H9 (cell line): Measurements from ENCODE around the gene SLC2A9. TPM values are rescaled to one million over a fixed set of nuclear protein-coding genes. Genes with fewer than 3 reads are reported as not detected.

Experiments used
- DNase-seq: peaks from one replicate; pipeline ENCODE4 v3.0.0-alpha.2; 2017
- H2AFZ ChIP-seq: one replicate; pipeline ENCODE4 v1.6.1; 2013; ENCODE audit warnings: mild to moderate bottlenecking, low read length, control low read depth, moderate library complexity
- H2AK5ac ChIP-seq: 2 replicates; pipeline ENCODE4 v1.6.1; 2013; ENCODE audit warnings: low read length, control low read depth, mixed read lengths; ENCODE audit not compliant: insufficient read length
- H2BK120ac ChIP-seq: one replicate; pipeline ENCODE4 v1.6.1; 2013; ENCODE audit warnings: low read depth, mild to moderate bottlenecking, low read length, control low read depth, inconsistent platforms; ENCODE audit not compliant: poor library complexity, severe bottlenecking
- H2BK12ac ChIP-seq: 2 replicates; pipeline ENCODE4 v1.6.1; 2013; ENCODE audit warnings: low read length, control low read depth, mixed read lengths, low read depth; ENCODE audit not compliant: insufficient read length
- H2BK15ac ChIP-seq: 2 replicates; pipeline ENCODE4 v1.6.1; 2013; ENCODE audit warnings: low read depth, low read length, control low read depth
- H2BK20ac ChIP-seq: one replicate; pipeline ENCODE4 v1.6.1; 2013; ENCODE audit warnings: low read depth, mild to moderate bottlenecking, low read length, control low read depth, inconsistent platforms; ENCODE audit not compliant: poor library complexity, severe bottlenecking
- H2BK5ac ChIP-seq: 2 replicates; pipeline ENCODE4 v1.6.1; 2013; ENCODE audit warnings: low read length, control low read depth, mixed read lengths; ENCODE audit not compliant: insufficient read length
- H3K14ac ChIP-seq: 2 replicates; pipeline ENCODE4 v1.6.1; 2013; ENCODE audit warnings: low read length, control low read depth; ENCODE audit not compliant: insufficient read depth
- H3K18ac ChIP-seq: 2 replicates; pipeline ENCODE4 v1.6.1; 2013; ENCODE audit warnings: low read depth, mild to moderate bottlenecking, mixed read lengths, low read length, control low read depth; ENCODE audit not compliant: insufficient read length
- H3K23ac ChIP-seq: 2 replicates; pipeline ENCODE4 v1.6.1; 2013; ENCODE audit warnings: low read length, control low read depth, mixed read lengths, low read depth; ENCODE audit not compliant: insufficient read length
- H3K23me2 ChIP-seq: 2 replicates; pipeline ENCODE4 v1.6.1; 2013; ENCODE audit warnings: low read depth, mild to moderate bottlenecking, mixed read lengths, low read length, control low read depth; ENCODE audit not compliant: insufficient read length, poor library complexity, severe bottlenecking
- H3K27ac ChIP-seq: 2 replicates; pipeline ENCODE4 v1.5.1; 2013; ENCODE audit warnings: low read length, control low read depth, mixed read lengths, low read depth; ENCODE audit not compliant: insufficient read length
- H3K27me3 ChIP-seq: 2 replicates; pipeline ENCODE4 v1.6.1; 2013; ENCODE audit warnings: low read length, control low read depth, inconsistent platforms; ENCODE audit not compliant: insufficient read depth
- H3K4ac ChIP-seq: 2 replicates; pipeline ENCODE4 v1.6.1; 2013; ENCODE audit warnings: low read depth, mild to moderate bottlenecking, control low read depth, inconsistent platforms, low read length, moderate library complexity
- H3K4me1 ChIP-seq: 2 replicates; pipeline ENCODE4 v1.6.1; 2013; ENCODE audit warnings: low read length, control low read depth, inconsistent platforms; ENCODE audit not compliant: insufficient read depth
- H3K4me2 ChIP-seq: 2 replicates; pipeline ENCODE4 v1.6.1; 2013; ENCODE audit warnings: low read length, control low read depth, mixed read lengths; ENCODE audit not compliant: insufficient read length, insufficient read depth
- H3K56ac ChIP-seq: 2 replicates; pipeline ENCODE4 v1.6.1; 2013; ENCODE audit warnings: low read depth, mild to moderate bottlenecking, mixed read lengths, low read length, control low read depth; ENCODE audit not compliant: insufficient read length
- H3K79me1 ChIP-seq: 2 replicates; pipeline ENCODE4 v1.6.1; 2013; ENCODE audit warnings: low read depth, mild to moderate bottlenecking, moderate library complexity, low read length, control low read depth, inconsistent platforms; ENCODE audit not compliant: insufficient read depth, poor library complexity, severe bottlenecking
- H3K79me2 ChIP-seq: 2 replicates; pipeline ENCODE4 v1.6.1; 2013; ENCODE audit warnings: low read length, control low read depth, inconsistent platforms; ENCODE audit not compliant: insufficient read depth
- H3K9ac ChIP-seq: 2 replicates; pipeline ENCODE4 v1.6.1; 2013; ENCODE audit warnings: low read length, control low read depth, mixed read lengths; ENCODE audit not compliant: insufficient read length; ENCODE audit errors: extremely low read depth
- H3K9me3 ChIP-seq: one replicate; pipeline ENCODE4 v1.6.1; 2013; ENCODE audit warnings: low read depth, low read length, inconsistent platforms; ENCODE audit not compliant: control insufficient read depth
- H3T11ph ChIP-seq: one replicate; pipeline ENCODE4 v1.6.1; 2013; ENCODE audit warnings: mild to moderate bottlenecking, low read length, control low read depth, inconsistent platforms
- H4K20me1 ChIP-seq: one replicate; pipeline ENCODE4 v1.6.1; 2013; ENCODE audit not compliant: control insufficient read depth, insufficient read length, insufficient read depth
- H4K5ac ChIP-seq: 2 replicates; pipeline ENCODE4 v1.6.1; 2013; ENCODE audit warnings: low read depth, mild to moderate bottlenecking, mixed read lengths, low read length, control low read depth; ENCODE audit not compliant: insufficient read length
- H4K8ac ChIP-seq: replicated peaks from 2 replicates; pipeline ENCODE4 v1.6.1; 2013; ENCODE audit warnings: low read length, control low read depth, mixed read lengths, low read depth; ENCODE audit not compliant: insufficient read length
- H4K91ac ChIP-seq: 2 replicates; pipeline ENCODE4 v1.6.1; 2013; ENCODE audit warnings: low read depth, mild to moderate bottlenecking, moderate library complexity, mixed read lengths, low read length, control low read depth; ENCODE audit not compliant: insufficient read length
- H3K27ac Mint-ChIP-seq, 3 experiments: 2 replicates in 2 of 3; 3 replicates in 1 of 3; pipeline ENCODE4 v1.8.0; 2020 to 2021; ENCODE audit warnings: mixed read lengths in 3 of 3, mild to moderate bottlenecking in 1 of 3, moderate library complexity in 1 of 3
- H3K27me3 Mint-ChIP-seq: 2 replicates; pipeline ENCODE4 v1.8.0; 2021; ENCODE audit warnings: low read depth, mild to moderate bottlenecking, moderate library complexity, mixed read lengths
- H3K36me3 Mint-ChIP-seq, 3 experiments: 2 replicates in 2 of 3; 3 replicates in 1 of 3; pipeline ENCODE4 v1.8.0; 2020 to 2021; ENCODE audit warnings: low read depth in 3 of 3, mixed read lengths in 3 of 3; ENCODE audit not compliant: insufficient read depth in 1 of 3
- H3K4me1 Mint-ChIP-seq, 2 experiments: 2 replicates each; pipeline ENCODE4 v1.8.0; 2020; ENCODE audit warnings: mixed read lengths in 2 of 2
- H3K4me3 Mint-ChIP-seq, 2 experiments: 2 replicates in 1 of 2; 3 replicates in 1 of 2; pipeline ENCODE4 v1.8.0; 2020 to 2021; ENCODE audit warnings: mild to moderate bottlenecking in 2 of 2, mixed read lengths in 2 of 2, moderate library complexity in 1 of 2
- H3K9me3 Mint-ChIP-seq, 2 experiments: 2 replicates in 1 of 2; 3 replicates in 1 of 2; pipeline ENCODE4 v1.8.0; 2020; ENCODE audit warnings: mild to moderate bottlenecking in 2 of 2, mixed read lengths in 2 of 2, moderate library complexity in 1 of 2
- WGBS: extraction: QIAGEN DNeasy Blood & Tissue Kit; methylation state at CpG from one replicate; pipeline ENCODE4 v1.1.7; 2013; ENCODE audit warnings: missing lambda C conversion rate, low lambda C conversion rate, mixed read lengths; ENCODE audit not compliant: insufficient read length; ENCODE audit errors: extremely low coverage; 5-methylcytosine and 5-hydroxymethylcytosine counted together
- total RNA-seq: library from RNA; stranded (reverse); gene quantifications from 2 replicates; pipeline ENCODE4 v1.2.1, GENCODE V29; 2021
- TF ChIP-seq, protein P1 (sequence below): fragments of 200-600 bp; sonication (generic); conservative IDR thresholded peaks from 3 replicates; pipeline ENCODE4 v1.8.0; 2021; ENCODE audit warnings: antibody characterized with exemption, mild to moderate bottlenecking

The SLC2A9 gene
- total RNA-seq, 1 experiment from 2014 or later = 0.79 TPM

GRCh38 chr4:9977518-9978031 is 43.7 kb downstream of the SLC2A9 start:
- H2BK12ac ChIP-seq = no peak overlapping the region
- H4K20me1 ChIP-seq = no peaks in the 10 kb centered on the region
- no peak overlapping the region for H3K27ac ChIP-seq
- TF ChIP-seq, protein P1, sequence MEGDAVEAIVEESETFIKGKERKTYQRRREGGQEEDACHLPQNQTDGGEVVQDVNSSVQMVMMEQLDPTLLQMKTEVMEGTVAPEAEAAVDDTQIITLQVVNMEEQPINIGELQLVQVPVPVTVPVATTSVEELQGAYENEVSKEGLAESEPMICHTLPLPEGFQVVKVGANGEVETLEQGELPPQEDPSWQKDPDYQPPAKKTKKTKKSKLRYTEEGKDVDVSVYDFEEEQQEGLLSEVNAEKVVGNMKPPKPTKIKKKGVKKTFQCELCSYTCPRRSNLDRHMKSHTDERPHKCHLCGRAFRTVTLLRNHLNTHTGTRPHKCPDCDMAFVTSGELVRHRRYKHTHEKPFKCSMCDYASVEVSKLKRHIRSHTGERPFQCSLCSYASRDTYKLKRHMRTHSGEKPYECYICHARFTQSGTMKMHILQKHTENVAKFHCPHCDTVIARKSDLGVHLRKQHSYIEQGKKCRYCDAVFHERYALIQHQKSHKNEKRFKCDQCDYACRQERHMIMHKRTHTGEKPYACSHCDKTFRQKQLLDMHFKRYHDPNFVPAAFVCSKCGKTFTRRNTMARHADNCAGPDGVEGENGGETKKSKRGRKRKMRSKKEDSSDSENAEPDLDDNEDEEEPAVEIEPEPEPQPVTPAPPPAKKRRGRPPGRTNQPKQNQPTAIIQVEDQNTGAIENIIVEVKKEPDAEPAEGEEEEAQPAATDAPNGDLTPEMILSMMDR = no peak
- H3K9me3 ChIP-seq = no peaks in the 10 kb centered on the region
- no peak overlapping the region for H2BK15ac ChIP-seq
- H2BK20ac ChIP-seq = no peak overlapping the region
- H3K23me2 ChIP-seq = no peaks in the 10 kb centered on the region
- H3K79me2 ChIP-seq = no peaks in the 10 kb centered on the region
- no peak overlapping the region for H4K8ac ChIP-seq
- H3K27ac Mint-ChIP-seq = no peak overlapping the region
- no peak overlapping the region for H3K56ac ChIP-seq
- peaks cover 22 to 33% of the 10 kb centered on the region in 2 experiments for H3K4me1 Mint-ChIP-seq
- peaks cover 4% of the 10 kb centered on the region; the same call in 1 of the 2 replicates for H3K4me1 ChIP-seq
- DNase-seq = no peak
- no peak overlapping the region for H2BK120ac ChIP-seq
- H3K9me3 Mint-ChIP-seq = peaks cover 15 to 18% of the 10 kb centered on the region in 2 experiments
- no peak overlapping the region for H3K18ac ChIP-seq
- H4K91ac ChIP-seq = no peak overlapping the region
- H3K23ac ChIP-seq = no peak overlapping the region
- no peak overlapping the region for H3K4ac ChIP-seq
- H3K27me3 ChIP-seq = no peaks in the 10 kb centered on the region
- H3K79me1 ChIP-seq = no peaks in the 10 kb centered on the region
- H2AFZ ChIP-seq = no peak overlapping the region
- H2AK5ac ChIP-seq = no peak overlapping the region
- no peak overlapping the region for H4K5ac ChIP-seq
- no peak overlapping the region for H3K14ac ChIP-seq
- peaks cover 63% of the 10 kb centered on the region for H3K27me3 Mint-ChIP-seq
- no peak overlapping the region for H3K4me3 Mint-ChIP-seq
- H3T11ph ChIP-seq = no peak overlapping the region
- no peak overlapping the region for H2BK5ac ChIP-seq
- H3K4me2 ChIP-seq = no peak overlapping the region
- no CpG with 5 or more reads among the region's 11 CpGs for WGBS
- peaks cover 2 to 5% (median 4%) of the 10 kb centered on the region in 3 experiments; a peak in 6 of 7 replicates for H3K36me3 Mint-ChIP-seq
- H3K9ac ChIP-seq = no peak overlapping the region
